HepG2 (cell line): Measurements from ENCODE around the gene AGAP3. TPM values are rescaled to one million over a fixed set of nuclear protein-coding genes. Genes with fewer than 3 reads are reported as not detected.

ENCODE experiments used
- ARID5B ChIP-seq: IDR thresholded peaks from 2 replicates; pipeline ENCODE4 v1.4.0; 2020; ENCODE audit warnings: mild to moderate bottlenecking, missing genetic modification reagents
- CSRNP1 ChIP-seq: sonication (generic); formaldehyde crosslinking; IDR thresholded peaks from 2 replicates; pipeline ENCODE4 v1.8.1; 2023; ENCODE audit warnings: mild to moderate bottlenecking, missing genetic modification reagents
- DRAP1 ChIP-seq: IDR thresholded peaks from 2 replicates; pipeline ENCODE4 v1.6.1; 2016; ENCODE audit warnings: missing genetic modification reagents, missing compliant biosample characterization
- ELF3 ChIP-seq: IDR thresholded peaks from 2 replicates; pipeline ENCODE4 v1.6.1; 2016; ENCODE audit warnings: missing genetic modification reagents, missing compliant biosample characterization
- ESRRA ChIP-seq: sonication (generic); formaldehyde crosslinking; IDR thresholded peaks from 2 replicates; pipeline ENCODE4 v1.5.1; 2020; ENCODE audit warnings: mild to moderate bottlenecking, low read depth, missing genetic modification reagents
- FOSL2 ChIP-seq: sonication (generic); formaldehyde crosslinking; IDR thresholded peaks from 2 replicates; pipeline ENCODE4 v1.4.0; 2020; ENCODE audit warnings: missing genetic modification reagents
- RAD21 ChIP-seq: fragments of 450-650 bp; formaldehyde crosslinking; IDR thresholded peaks from 2 replicates; pipeline ENCODE4 v1.5.0; 2020; ENCODE audit warnings: mild to moderate bottlenecking
- RBM22 ChIP-seq: fragments of 200-400 bp; formaldehyde crosslinking; optimal IDR thresholded peaks from 2 replicates; pipeline ENCODE3; 2017; ENCODE audit warnings: mild to moderate bottlenecking, low read length, moderate library complexity
- SIN3A ChIP-seq: IDR thresholded peaks from 2 replicates; pipeline ENCODE4 v1.6.1; 2011; ENCODE audit warnings: low read depth, mild to moderate bottlenecking, control low read depth, low read length, borderline replicate concordance
- TEAD3 ChIP-seq: optimal IDR thresholded peaks from 2 replicates; pipeline ENCODE3; 2016; ENCODE audit warnings: borderline replicate concordance
- TRAFD1 ChIP-seq: sonication (generic); formaldehyde crosslinking; IDR thresholded peaks from 2 replicates; pipeline ENCODE4 v1.5.1; 2020; ENCODE audit warnings: missing genetic modification reagents, mild to moderate bottlenecking, borderline replicate concordance
- TSC22D2 ChIP-seq: sonication (generic); formaldehyde crosslinking; IDR thresholded peaks from 2 replicates; pipeline ENCODE4 v1.5.1; 2020; ENCODE audit warnings: missing genetic modification reagents, mild to moderate bottlenecking, borderline replicate concordance
- ZBTB10 ChIP-seq: sonication (generic); formaldehyde crosslinking; IDR thresholded peaks from 2 replicates; pipeline ENCODE4 v1.4.0; 2020; ENCODE audit warnings: missing genetic modification reagents, borderline replicate concordance
- ZNF225 ChIP-seq: sonication (generic); formaldehyde crosslinking; IDR thresholded peaks from 2 replicates; pipeline ENCODE4 v1.4.0; 2020; ENCODE audit warnings: mild to moderate bottlenecking, missing genetic modification reagents
- ZNF24 ChIP-seq: fragments of 450-650 bp; IDR thresholded peaks from 2 replicates; pipeline ENCODE4 v1.6.1; 2017; ENCODE audit warnings: antibody characterized with exemption, mild to moderate bottlenecking
- ZNF343 ChIP-seq: sonication (generic); formaldehyde crosslinking; IDR thresholded peaks from 2 replicates; pipeline ENCODE4 v1.4.0; 2020; ENCODE audit warnings: mild to moderate bottlenecking, missing genetic modification reagents
- polyA plus RNA-seq, 8 experiments: library from polyadenylated mRNA; depleted of rRNA in 3 of 8; stranded (reverse) in 7 of 8; unstranded in 1 of 8; fragments of >200 nt; fragmentation: Illumina TruSeq in 4 of 8; extraction: Trizol in 4 of 8; gene quantifications; 2 replicates each; pipeline versions ENCODE4 v1.2.1 to v1.2.3, GENCODE V29; 2011 to 2016; ENCODE audit warnings: low read depth in 4 of 8, missing spikeins in 1 of 8, mixed read lengths in 1 of 8; ENCODE audit not compliant: insufficient read depth in 1 of 8
- total RNA-seq, 5 experiments: library from RNA; depleted of rRNA; stranded (reverse); fragments of >200 nt; fragmentation: Illumina TruSeq; extraction: Trizol; gene quantifications; 2 replicates each; pipeline ENCODE4 v1.2.3, GENCODE V29; 2016; ENCODE audit warnings: low read depth in 1 of 5

AGAP3 gene
- total and polyA plus RNA-seq, 2 of the 13 experiments (the other 11 are each of a cell fraction or from before 2014, with no cell fraction given) = 31.3 to 61.4 TPM

- TF ChIP-seq ZBTB10 = peak; percentile 36; the same call in 1 of the 2 replicates
- no peak for TF ChIP-seq ZNF343 (CRISPR knock-in tag)
- TF ChIP-seq TSC22D2 (CRISPR knock-in tag) = no peak
- no peak for TF ChIP-seq ZNF24
- 0 out of 2 replicates have a peak, but pooled peaks have one; percentile 43 for TF ChIP-seq ESRRA (CRISPR knock-in tag)
- TF ChIP-seq ELF3 (CRISPR knock-in tag) = peak; percentile 77
- TF ChIP-seq CSRNP1 (CRISPR knock-in tag) = peak; percentile 72; the same call in 1 of the 2 replicates
- peak; percentile 17; the same call in 1 of the 2 replicates for TF ChIP-seq ARID5B (CRISPR knock-in tag)
- TF ChIP-seq RAD21 (CRISPR knock-in tag) = no peak
- 0 out of 2 replicates have a peak, but pooled peaks have one; percentile 17 for TF ChIP-seq DRAP1 (CRISPR knock-in tag)
- no peak for TF ChIP-seq RBM22
- peak; percentile 12; the same call in 1 of the 2 replicates for TF ChIP-seq SIN3A
- TF ChIP-seq ZNF225 (CRISPR knock-in tag) = 0 out of 2 replicates have a peak, but pooled peaks have one; percentile 44
- no peak for TF ChIP-seq TRAFD1 (CRISPR knock-in tag)
- no peak for TF ChIP-seq TEAD3 (CRISPR knock-in tag)
- 0 out of 2 replicates have a peak, but pooled peaks have one; percentile 5 for TF ChIP-seq FOSL2 (CRISPR knock-in tag)
Observed at GRCh38 chr7:151085691-151086620, at the start of gene AGAP3 (continued).
